ENCODE results near the gene LDLR.
A peak's percentile ranks its signal among the peaks of the same experiment; 100 is the strongest.

The LDLR gene

GRCh38 chr19:11090997-11091702 lies 1.9 kb downstream of the LDLR start:
- H2AFZ ChIP-seq (ENCODE audit: low read length) = no peak overlapping the region
- H2BK15ac ChIP-seq (ENCODE audit: low read length) = peak overlapping the region; percentile 99
- DNase-seq (ENCODE audit: low spot score) = no peak
- H3K18ac ChIP-seq (ENCODE audit: low read length) = peak overlapping the region; percentile 98
- peak overlapping the region; percentile 56 to 99 for H3K4me3 ChIP-seq (ENCODE audit: low read length in 2 of 2)
- peak overlapping the region; percentile 90 for H3K27ac ChIP-seq (replicated peaks; ENCODE audit: low read length)
- peaks cover 8% of the 10 kb centered on the region for H3K79me1 ChIP-seq (ENCODE audit: low read depth, low read length)
- peak overlapping the region; percentile 89 for H3K14ac ChIP-seq (ENCODE audit: low read length)
- no peak overlapping the region for H2BK12ac ChIP-seq (ENCODE audit: low read length)
- H4K91ac ChIP-seq (ENCODE audit: low read depth, low read length, poor library complexity) = no peak overlapping the region
- H3K36me3 ChIP-seq (replicated peaks in 1 of 2; ENCODE audit: control insufficient read depth in 2 of 2, insufficient read depth in 2 of 2, low read length in 2 of 2) = peaks cover 30 to 57% of the 10 kb centered on the region in 2 donors
- peak overlapping the region; percentile 60 for H3K4me2 ChIP-seq (ENCODE audit: insufficient read depth, low read length, poor library complexity, severe bottlenecking)
- no peaks in the 10 kb centered on the region for H3K9me3 ChIP-seq (replicated peaks in 1 of 2; ENCODE audit: control insufficient read depth in 2 of 2, insufficient read depth in 1 of 2, low read depth in 1 of 2, low read length in 2 of 2)
- WGBS, 2 donors (ENCODE audit: extremely low coverage in 2 of 2, insufficient read length in 2 of 2, insufficient replicate concordance in 1 of 2) = no CpG with 5 or more reads among the region's 11 CpGs
- peak overlapping the region; percentile 99 for H3K23ac ChIP-seq (ENCODE audit: low read depth, low read length, poor library complexity)
- H2AK5ac ChIP-seq (ENCODE audit: low read depth, low read length) = peak overlapping the region; percentile 97
- no peak overlapping the region for H4K8ac ChIP-seq (ENCODE audit: low read depth, low read length)
- peak overlapping the region; percentile 81 for H2BK120ac ChIP-seq (ENCODE audit: low read depth, low read length)
- H3K4me1 ChIP-seq (ENCODE audit: control insufficient read depth in 2 of 2, insufficient read depth in 1 of 2, low read depth in 1 of 2, low read length in 2 of 2) = peaks cover 8 to 9% of the 10 kb centered on the region in 2 donors
- H3K27me3 ChIP-seq (ENCODE audit: control insufficient read depth in 3 of 3, insufficient read depth in 3 of 3, low read depth in 1 of 3, low read length in 3 of 3) = no peaks in the 10 kb centered on the region
- H3K4ac ChIP-seq (ENCODE audit: low read length) = peak overlapping the region; percentile 89
- peak overlapping the region; percentile 17 for H3K9ac ChIP-seq (ENCODE audit: low read depth, low read length, poor library complexity)
- peak overlapping the region; percentile 93 for H2BK5ac ChIP-seq (ENCODE audit: low read length)

GRCh38 chr19:11091703-11092153 lies 2.5 kb downstream of the LDLR start:
- no peak overlapping the region for H2AFZ ChIP-seq (ENCODE audit: low read length)
- no peak overlapping the region for H2BK12ac ChIP-seq (ENCODE audit: low read length)
- no peak overlapping the region for H2AK5ac ChIP-seq (ENCODE audit: low read depth, low read length)
- DNase-seq (ENCODE audit: low spot score) = no peak
- no peak overlapping the region for H2BK120ac ChIP-seq (ENCODE audit: low read depth, low read length)
- H4K91ac ChIP-seq (ENCODE audit: low read depth, low read length, poor library complexity) = no peak overlapping the region
- no peaks in the 10 kb centered on the region for H3K9me3 ChIP-seq (replicated peaks in 1 of 2; ENCODE audit: control insufficient read depth in 2 of 2, insufficient read depth in 1 of 2, low read depth in 1 of 2, low read length in 2 of 2)
- no peak overlapping the region for H3K18ac ChIP-seq (ENCODE audit: low read length)
- H3K4me3 ChIP-seq (ENCODE audit: low read length in 2 of 2) = peak overlapping the region; percentile 56 to 73
- H3K79me1 ChIP-seq (ENCODE audit: low read depth, low read length) = peaks cover 8% of the 10 kb centered on the region
- no peak overlapping the region for H4K8ac ChIP-seq (ENCODE audit: low read depth, low read length)
- H2BK5ac ChIP-seq (ENCODE audit: low read length) = no peak overlapping the region
- H2BK15ac ChIP-seq (ENCODE audit: low read length) = no peak overlapping the region
- no peak overlapping the region for H3K4ac ChIP-seq (ENCODE audit: low read length)
- H3K27ac ChIP-seq (replicated peaks; ENCODE audit: low read length) = peak overlapping the region; percentile 19
- H3K23ac ChIP-seq (ENCODE audit: low read depth, low read length, poor library complexity) = no peak overlapping the region
- peak overlapping the region; percentile 60 for H3K4me2 ChIP-seq (ENCODE audit: insufficient read depth, low read length, poor library complexity, severe bottlenecking)
- H3K36me3 ChIP-seq (replicated peaks in 1 of 2; ENCODE audit: control insufficient read depth in 2 of 2, insufficient read depth in 2 of 2, low read length in 2 of 2) = peaks cover 34 to 63% of the 10 kb centered on the region in 2 donors
- H3K27me3 ChIP-seq (ENCODE audit: control insufficient read depth in 3 of 3, insufficient read depth in 3 of 3, low read depth in 1 of 3, low read length in 3 of 3) = no peaks in the 10 kb centered on the region
- peaks cover 8 to 9% of the 10 kb centered on the region in 2 donors for H3K4me1 ChIP-seq (ENCODE audit: control insufficient read depth in 2 of 2, insufficient read depth in 1 of 2, low read depth in 1 of 2, low read length in 2 of 2)
- no CpG with 5 or more reads among the region's 8 CpGs for WGBS, 2 donors (ENCODE audit: extremely low coverage in 2 of 2, insufficient read length in 2 of 2, insufficient replicate concordance in 1 of 2)
- H3K9ac ChIP-seq (ENCODE audit: low read depth, low read length, poor library complexity) = no peak overlapping the region
- no peak overlapping the region for H3K14ac ChIP-seq (ENCODE audit: low read length)

- no peak overlapping the region for H3K27ac ChIP-seq (replicated peaks; ENCODE audit: low read length)
- peaks cover 35 to 67% of the 10 kb centered on the region in 2 donors for H3K36me3 ChIP-seq (replicated peaks in 1 of 2; ENCODE audit: control insufficient read depth in 2 of 2, insufficient read depth in 2 of 2, low read length in 2 of 2)
- DNase-seq (ENCODE audit: low spot score) = no peak
- H3K9ac ChIP-seq (ENCODE audit: low read depth, low read length, poor library complexity) = no peak overlapping the region
- peak overlapping the region; percentile 60 for H3K4me2 ChIP-seq (ENCODE audit: insufficient read depth, low read length, poor library complexity, severe bottlenecking)
- no peak overlapping the region for H2BK5ac ChIP-seq (ENCODE audit: low read length)
- H4K8ac ChIP-seq (ENCODE audit: low read depth, low read length) = no peak overlapping the region
- no peak overlapping the region for H3K18ac ChIP-seq (ENCODE audit: low read length)
- H3K4me3 ChIP-seq (ENCODE audit: low read length in 2 of 2) = peak overlapping the region in 1 of 2 donors; percentile 56
- H2BK15ac ChIP-seq (ENCODE audit: low read length) = no peak overlapping the region
- H2AFZ ChIP-seq (ENCODE audit: low read length) = no peak overlapping the region
- no peak overlapping the region for H3K14ac ChIP-seq (ENCODE audit: low read length)
- no peak overlapping the region for H3K4ac ChIP-seq (ENCODE audit: low read length)
- no peaks in the 10 kb centered on the region for H3K27me3 ChIP-seq (ENCODE audit: control insufficient read depth in 3 of 3, insufficient read depth in 3 of 3, low read depth in 1 of 3, low read length in 3 of 3)
- H2AK5ac ChIP-seq (ENCODE audit: low read depth, low read length) = no peak overlapping the region
- H3K9me3 ChIP-seq (replicated peaks in 1 of 2; ENCODE audit: control insufficient read depth in 2 of 2, insufficient read depth in 1 of 2, low read depth in 1 of 2, low read length in 2 of 2) = no peaks in the 10 kb centered on the region
- H4K91ac ChIP-seq (ENCODE audit: low read depth, low read length, poor library complexity) = no peak overlapping the region
- no peak overlapping the region for H3K23ac ChIP-seq (ENCODE audit: low read depth, low read length, poor library complexity)
- H3K4me1 ChIP-seq (ENCODE audit: control insufficient read depth in 2 of 2, insufficient read depth in 1 of 2, low read depth in 1 of 2, low read length in 2 of 2) = peaks cover 8 to 9% of the 10 kb centered on the region in 2 donors
- no peak overlapping the region for H2BK12ac ChIP-seq (ENCODE audit: low read length)
- no peak overlapping the region for H2BK120ac ChIP-seq (ENCODE audit: low read depth, low read length)
- peaks cover 8% of the 10 kb centered on the region for H3K79me1 ChIP-seq (ENCODE audit: low read depth, low read length)
- WGBS, 2 donors (ENCODE audit: extremely low coverage in 2 of 2, insufficient read length in 2 of 2, insufficient replicate concordance in 1 of 2) = no CpG with 5 or more reads among the region's 6 CpGs
These were observed 2.9 kb downstream of the LDLR start for GRCh38 chr19:11092181-11092538.

- no peak overlapping the region for H2BK5ac ChIP-seq (ENCODE audit: low read length)
- no CpG with 5 or more reads among the region's 15 CpGs for WGBS, 2 donors (ENCODE audit: extremely low coverage in 2 of 2, insufficient read length in 2 of 2, insufficient replicate concordance in 1 of 2)
- H2BK12ac ChIP-seq (ENCODE audit: low read length) = no peak overlapping the region
- peaks cover 36 to 83% of the 10 kb centered on the region in 2 donors for H3K36me3 ChIP-seq (replicated peaks in 1 of 2; ENCODE audit: control insufficient read depth in 2 of 2, insufficient read depth in 2 of 2, low read length in 2 of 2)
- no peak overlapping the region for H2AK5ac ChIP-seq (ENCODE audit: low read depth, low read length)
- H3K9me3 ChIP-seq (replicated peaks in 1 of 2; ENCODE audit: control insufficient read depth in 2 of 2, insufficient read depth in 1 of 2, low read depth in 1 of 2, low read length in 2 of 2) = no peaks in the 10 kb centered on the region
- H2BK15ac ChIP-seq (ENCODE audit: low read length) = no peak overlapping the region
- no peak overlapping the region for H2BK120ac ChIP-seq (ENCODE audit: low read depth, low read length)
- H3K4me3 ChIP-seq (ENCODE audit: low read length in 2 of 2) = no peak overlapping the region
- no peak overlapping the region for H3K4me2 ChIP-seq (ENCODE audit: insufficient read depth, low read length, poor library complexity, severe bottlenecking)
- no peak overlapping the region for H2AFZ ChIP-seq (ENCODE audit: low read length)
- peaks cover 5% of the 10 kb centered on the region for H3K79me1 ChIP-seq (ENCODE audit: low read depth, low read length)
- no peak overlapping the region for H3K14ac ChIP-seq (ENCODE audit: low read length)
- H3K9ac ChIP-seq (ENCODE audit: low read depth, low read length, poor library complexity) = peak overlapping the region; percentile 74
- no peak overlapping the region for H3K27ac ChIP-seq (replicated peaks; ENCODE audit: low read length)
- no peak for DNase-seq (ENCODE audit: low spot score)
- peak overlapping the region; percentile 60 for H3K18ac ChIP-seq (ENCODE audit: low read length)
- H3K27me3 ChIP-seq (ENCODE audit: control insufficient read depth in 3 of 3, insufficient read depth in 3 of 3, low read depth in 1 of 3, low read length in 3 of 3) = no peaks in the 10 kb centered on the region
- H3K4ac ChIP-seq (ENCODE audit: low read length) = no peak overlapping the region
- peaks cover 5 to 7% of the 10 kb centered on the region in 2 donors for H3K4me1 ChIP-seq (ENCODE audit: control insufficient read depth in 2 of 2, insufficient read depth in 1 of 2, low read depth in 1 of 2, low read length in 2 of 2)
- H4K8ac ChIP-seq (ENCODE audit: low read depth, low read length) = peak overlapping the region; percentile 52
- peak overlapping the region; percentile 48 for H3K23ac ChIP-seq (ENCODE audit: low read depth, low read length, poor library complexity)
- H4K91ac ChIP-seq (ENCODE audit: low read depth, low read length, poor library complexity) = no peak overlapping the region
These were observed 4.5 kb downstream of the LDLR start for GRCh38 chr19:11093689-11094238.
